Peyer's patch (tissue), 4 donors: Measurements from ENCODE around the gene WWC1.

Experiments used
- CTCF ChIP-seq, 6 experiments: fragments of 450-650 bp in 4 of 6; fragments of 200-600 bp in 2 of 6; sonication (generic) in 1 of 6; IDR thresholded peaks; one replicate each; pipeline ENCODE4 v1.5.1; 2017 to 2019; ENCODE audit warnings: antibody characterized with exemption in 6 of 6, mild to moderate bottlenecking in 3 of 6, moderate library complexity in 1 of 6
- POLR2A ChIP-seq, 2 donors: fragments of 450-650 bp; IDR thresholded peaks; one replicate each; pipeline ENCODE4 v1.5.1; 2017; ENCODE audit warnings: antibody characterized with exemption in 2 of 2, mild to moderate bottlenecking in 2 of 2, moderate library complexity in 2 of 2

- TF ChIP-seq CTCF (IDR thresholded peaks at IDR 0.05) (no peak), POLR2A (IDR thresholded peaks at IDR 0.05) (no peak)
These were observed 61.9 kb downstream of the WWC1 start for GRCh38 chr5:168353216-168353957.
